ENCODE results near the gene ARPC5.

Gene ARPC5

DNA sequence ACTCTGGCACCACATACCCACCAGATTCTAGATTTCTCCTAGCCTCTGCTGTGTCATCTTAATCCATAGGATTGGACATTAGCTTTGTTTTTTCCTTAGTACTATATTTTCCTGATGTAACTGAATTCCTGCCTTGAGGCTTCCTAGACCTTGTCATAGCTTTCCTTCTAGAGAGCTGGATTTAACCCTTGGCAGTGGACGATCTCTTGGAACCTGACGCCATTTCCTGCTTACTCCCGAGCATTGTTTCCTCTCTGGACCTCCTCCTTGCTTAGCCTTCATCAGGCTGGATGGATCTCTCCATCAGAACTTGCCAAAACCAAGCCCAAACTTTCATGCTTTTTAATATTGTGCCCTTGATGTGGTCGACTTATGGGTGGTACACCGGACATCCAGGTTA, 16.0 kb upstream of the ARPC5 start:
- TF ChIP-seq, protein P1, sequence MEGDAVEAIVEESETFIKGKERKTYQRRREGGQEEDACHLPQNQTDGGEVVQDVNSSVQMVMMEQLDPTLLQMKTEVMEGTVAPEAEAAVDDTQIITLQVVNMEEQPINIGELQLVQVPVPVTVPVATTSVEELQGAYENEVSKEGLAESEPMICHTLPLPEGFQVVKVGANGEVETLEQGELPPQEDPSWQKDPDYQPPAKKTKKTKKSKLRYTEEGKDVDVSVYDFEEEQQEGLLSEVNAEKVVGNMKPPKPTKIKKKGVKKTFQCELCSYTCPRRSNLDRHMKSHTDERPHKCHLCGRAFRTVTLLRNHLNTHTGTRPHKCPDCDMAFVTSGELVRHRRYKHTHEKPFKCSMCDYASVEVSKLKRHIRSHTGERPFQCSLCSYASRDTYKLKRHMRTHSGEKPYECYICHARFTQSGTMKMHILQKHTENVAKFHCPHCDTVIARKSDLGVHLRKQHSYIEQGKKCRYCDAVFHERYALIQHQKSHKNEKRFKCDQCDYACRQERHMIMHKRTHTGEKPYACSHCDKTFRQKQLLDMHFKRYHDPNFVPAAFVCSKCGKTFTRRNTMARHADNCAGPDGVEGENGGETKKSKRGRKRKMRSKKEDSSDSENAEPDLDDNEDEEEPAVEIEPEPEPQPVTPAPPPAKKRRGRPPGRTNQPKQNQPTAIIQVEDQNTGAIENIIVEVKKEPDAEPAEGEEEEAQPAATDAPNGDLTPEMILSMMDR (IDR thresholded peaks at IDR 0.05) = no peak
- Histone ChIP-seq H3K9me3 (ENCODE audit: control insufficient read depth, low read length) (no peaks in the 10 kb centered on the region), H2AFZ (no peak overlapping the region), H3K79me2 (no peaks in the 10 kb centered on the region), H3K4me2 (ENCODE audit: low read length) (no peak overlapping the region), H3K4me1 (no peaks in the 10 kb centered on the region), H3K4me3 (ENCODE audit: low read depth, low read length) (no peak overlapping the region), H3K27ac (no peak overlapping the region), H3K27me3 (ENCODE audit: control insufficient read depth, insufficient read depth, low read length) (no peaks in the 10 kb centered on the region), H3K36me3 (ENCODE audit: control insufficient read depth, insufficient read depth, low read length) (no peaks in the 10 kb centered on the region), H3K9ac (no peak overlapping the region)

DNA sequence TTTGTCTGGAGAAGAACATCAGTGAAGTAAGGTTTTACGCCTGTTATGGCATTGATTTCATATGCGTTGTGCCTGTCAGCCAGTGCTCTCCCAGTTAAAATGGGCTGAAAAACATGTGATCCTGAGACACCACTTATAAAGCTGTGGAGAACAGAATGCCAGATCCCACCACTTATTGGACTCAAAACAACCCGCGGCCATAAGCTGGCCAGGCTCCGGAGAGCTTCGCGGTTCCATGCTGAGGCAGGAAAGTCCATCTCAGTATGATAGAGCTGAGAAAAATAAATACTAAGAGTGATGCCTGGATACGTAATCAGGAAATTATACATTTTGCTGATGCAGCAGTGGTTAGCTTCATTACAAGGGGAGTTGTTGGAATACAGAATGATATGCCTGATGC, 12.5 kb upstream of the ARPC5 start:
- H3K4me1 ChIP-seq = no peaks in the 10 kb centered on the region
- H3K27me3 ChIP-seq (ENCODE audit: control insufficient read depth, insufficient read depth, low read length) = no peaks in the 10 kb centered on the region
- H3K4me2 ChIP-seq (ENCODE audit: low read length) = no peak overlapping the region
- H3K9me3 ChIP-seq (ENCODE audit: control insufficient read depth, low read length) = no peaks in the 10 kb centered on the region
- H2AFZ ChIP-seq = no peak overlapping the region
- no peaks in the 10 kb centered on the region for H3K79me2 ChIP-seq
- TF ChIP-seq, protein P1 (IDR thresholded peaks at IDR 0.05) = no peak
- H3K36me3 ChIP-seq (ENCODE audit: control insufficient read depth, insufficient read depth, low read length) = no peaks in the 10 kb centered on the region
- no peak overlapping the region for H3K4me3 ChIP-seq (ENCODE audit: low read depth, low read length)
- no peak overlapping the region for H3K27ac ChIP-seq
- H3K9ac ChIP-seq = no peak overlapping the region

DNA sequence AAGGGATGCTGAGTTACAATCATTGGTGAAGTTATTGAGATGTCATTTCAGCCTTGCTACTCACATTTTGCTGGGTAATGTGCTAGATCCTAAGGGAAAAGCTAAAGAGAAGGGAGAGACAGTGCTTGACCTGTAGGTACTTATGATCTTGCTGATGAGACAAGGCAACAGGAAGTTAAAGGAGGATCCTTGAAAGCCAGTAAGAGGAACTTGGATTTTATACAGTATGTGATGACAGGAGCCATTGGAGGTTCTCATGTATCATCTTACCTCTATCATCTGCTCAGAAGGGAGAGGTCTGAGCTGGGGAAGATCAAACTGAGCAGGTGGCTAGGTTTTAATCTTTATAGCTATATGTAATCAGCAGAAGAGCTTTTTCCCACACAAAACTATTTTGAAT, 11.2 kb upstream of the ARPC5 start:
- H3K9ac ChIP-seq = no peak overlapping the region
- TF ChIP-seq, protein P1 (IDR thresholded peaks at IDR 0.05) = no peak
- no peaks in the 10 kb centered on the region for H3K9me3 ChIP-seq (ENCODE audit: control insufficient read depth, low read length)
- no peaks in the 10 kb centered on the region for H3K4me1 ChIP-seq
- no peaks in the 10 kb centered on the region for H3K79me2 ChIP-seq
- H3K27me3 ChIP-seq (ENCODE audit: control insufficient read depth, insufficient read depth, low read length) = no peaks in the 10 kb centered on the region
- no peak overlapping the region for H3K4me3 ChIP-seq (ENCODE audit: low read depth, low read length)
- H3K36me3 ChIP-seq (ENCODE audit: control insufficient read depth, insufficient read depth, low read length) = no peaks in the 10 kb centered on the region
- no peak overlapping the region for H3K27ac ChIP-seq
- no peak overlapping the region for H3K4me2 ChIP-seq (ENCODE audit: low read length)
- no peak overlapping the region for H2AFZ ChIP-seq

DNA sequence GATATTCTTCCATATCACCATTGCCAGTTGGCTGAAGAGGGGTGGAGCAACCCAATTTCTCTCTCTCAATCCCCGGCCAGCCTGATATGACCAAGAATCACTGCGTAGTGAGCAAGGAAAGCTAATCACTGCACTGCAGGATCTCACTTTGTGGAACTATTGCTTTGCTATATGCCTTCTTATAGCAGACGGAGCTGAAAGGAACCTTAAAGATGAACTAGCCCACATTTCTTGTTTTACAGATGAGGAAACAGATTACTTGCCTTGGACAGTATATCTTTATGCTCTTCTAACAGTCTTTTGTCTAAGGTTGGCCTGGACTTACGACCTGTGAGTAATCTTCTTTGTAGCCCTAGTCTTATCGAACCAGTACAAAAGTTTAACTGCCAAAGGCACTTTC, 9.9 kb upstream of the ARPC5 start:
- H3K4me1 ChIP-seq = no peaks in the 10 kb centered on the region
- TF ChIP-seq, protein P1 (IDR thresholded peaks at IDR 0.05) = no peak
- no peak overlapping the region for H2AFZ ChIP-seq
- H3K4me3 ChIP-seq (ENCODE audit: low read depth, low read length) = no peak overlapping the region
- H3K4me2 ChIP-seq (ENCODE audit: low read length) = no peak overlapping the region
- H3K36me3 ChIP-seq (ENCODE audit: control insufficient read depth, insufficient read depth, low read length) = no peaks in the 10 kb centered on the region
- no peak overlapping the region for H3K9ac ChIP-seq
- H3K27ac ChIP-seq = no peak overlapping the region
- no peaks in the 10 kb centered on the region for H3K9me3 ChIP-seq (ENCODE audit: control insufficient read depth, low read length)
- H3K27me3 ChIP-seq (ENCODE audit: control insufficient read depth, insufficient read depth, low read length) = no peaks in the 10 kb centered on the region
- H3K79me2 ChIP-seq = no peaks in the 10 kb centered on the region

DNA sequence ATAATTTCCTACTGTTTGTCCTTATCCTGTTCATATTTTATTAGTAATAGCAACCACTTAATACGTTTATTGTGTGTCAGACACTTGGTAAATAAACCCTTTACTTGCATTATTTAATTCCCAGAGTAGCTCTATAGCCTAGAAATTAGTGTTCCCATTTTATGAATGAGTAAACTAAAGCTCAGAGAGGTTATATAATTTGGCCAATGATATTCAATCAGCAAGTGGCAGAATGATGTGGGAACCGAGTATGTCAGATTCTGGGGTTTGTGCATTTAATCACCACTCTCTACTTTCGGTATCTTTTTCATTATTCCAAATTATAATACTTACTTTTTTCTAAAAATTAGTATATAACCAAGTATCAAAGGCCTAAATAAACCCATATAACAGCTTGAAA, 6.6 kb upstream of the ARPC5 start:
- no peaks in the 10 kb centered on the region for H3K27me3 ChIP-seq (ENCODE audit: control insufficient read depth, insufficient read depth, low read length)
- no peaks in the 10 kb centered on the region for H3K9me3 ChIP-seq (ENCODE audit: control insufficient read depth, low read length)
- no peak overlapping the region for H2AFZ ChIP-seq
- no peaks in the 10 kb centered on the region for H3K4me1 ChIP-seq
- no peak overlapping the region for H3K4me3 ChIP-seq (ENCODE audit: low read depth, low read length)
- no peaks in the 10 kb centered on the region for H3K36me3 ChIP-seq (ENCODE audit: control insufficient read depth, insufficient read depth, low read length)
- H3K79me2 ChIP-seq = no peaks in the 10 kb centered on the region
- H3K4me2 ChIP-seq (ENCODE audit: low read length) = no peak overlapping the region
- H3K27ac ChIP-seq = no peak overlapping the region
- no peak overlapping the region for H3K9ac ChIP-seq
- TF ChIP-seq, protein P1 (IDR thresholded peaks at IDR 0.05) = no peak

Data from parathyroid adenoma (tissue), 2 donors.